Stimulated activated CD8-positive, alpha-beta memory T cell treated with anti-CD3 and anti-CD28 coated beads, Interleukin-7, amount 100 ng/mL, for 4 hours (primary cell): ENCODE data around the gene RASA3.

ENCODE experiments used
- DNase-seq, 2 donors: peaks; one replicate each; pipeline ENCODE4 v3.0.0-alpha.2; 2020; ENCODE audit warnings: low read depth in 2 of 2

Gene RASA3

GRCh38 chr13:114035583-114036531 lies 96.6 kb downstream of the RASA3 start:
- no peak for DNase-seq

- no peak for DNase-seq
Observed at GRCh38 chr13:114035186-114035582, 97.2 kb downstream of the RASA3 start.

- no peak for DNase-seq
Observed at GRCh38 chr13:114034481-114034891, 97.9 kb downstream of the RASA3 start.

GRCh38 chr13:114033541-114034315 lies 98.7 kb downstream of the RASA3 start:
- DNase-seq: no peak

GRCh38 chr13:114032126-114032799 lies 100.2 kb downstream of the RASA3 start:
- DNase-seq: no peak

- DNase-seq: no peak
Observed at GRCh38 chr13:114031631-114032030, 100.8 kb downstream of the RASA3 start.

GRCh38 chr13:114030666-114031610 lies 101.5 kb downstream of the RASA3 start:
- no peak for DNase-seq

GRCh38 chr13:114029866-114030625 lies 102.4 kb downstream of the RASA3 start:
- no peak for DNase-seq

GRCh38 chr13:114027826-114028225 lies 104.6 kb downstream of the RASA3 start:
- no peak for DNase-seq

- no peak for DNase-seq
Observed at GRCh38 chr13:114027046-114027715, 105.2 kb downstream of the RASA3 start.

GRCh38 chr13:114026481-114026880 lies 105.9 kb downstream of the RASA3 start:
- no peak for DNase-seq

- no peak for DNase-seq
Observed at GRCh38 chr13:114025714-114026431, 106.5 kb downstream of the RASA3 start.

- no peak for DNase-seq
Observed at GRCh38 chr13:114025405-114025713, 107.1 kb downstream of the RASA3 start.

GRCh38 chr13:114024603-114025404 lies 107.6 kb downstream of the RASA3 start:
- DNase-seq: no peak

- DNase-seq: no peak
Observed at GRCh38 chr13:114023716-114024602, 108.5 kb downstream of the RASA3 start.

- no peak for DNase-seq
Observed at GRCh38 chr13:114022876-114023275, 109.5 kb downstream of the RASA3 start.

- no peak for DNase-seq
Observed at GRCh38 chr13:114022309-114022669, 110.1 kb downstream of the RASA3 start.
